Cardiac muscle cell (in vitro differentiated cells and primary cell): ENCODE results near the gene KPNB1. TPM values are rescaled to one million over a fixed set of nuclear protein-coding genes. Genes with fewer than 3 reads are reported as not detected.

Source experiments
- DNase-seq, 2 donors: peaks; one replicate each; pipeline versions ENCODE4 v3.0.0 to v3.0.0-alpha.2; 2010 to 2017; ENCODE audit warnings: low read depth in 1 of 2, low spot score in 1 of 2
- H3K27ac ChIP-seq: fragments of 200-600 bp; sonication (generic); 2 replicates; pipeline ENCODE4 v1.5.1; 2016
- H3K27me3 ChIP-seq: fragments of 200-600 bp; sonication (generic); 2 replicates; pipeline ENCODE4 v1.6.0; 2016; ENCODE audit warnings: control low read depth
- H3K36me3 ChIP-seq: fragments of 200-600 bp; sonication (generic); 2 replicates; pipeline ENCODE4 v1.5.1; 2016; ENCODE audit warnings: control low read depth
- H3K4me1 ChIP-seq: fragments of 200-600 bp; sonication (generic); 2 replicates; pipeline ENCODE4 v1.8.1; 2017; ENCODE audit warnings: low read depth, mild to moderate bottlenecking, mixed run types
- H3K4me3 ChIP-seq: fragments of 200-600 bp; sonication (generic); 2 replicates; pipeline ENCODE4 v1.5.1; 2016; ENCODE audit warnings: mild to moderate bottlenecking
- H3K9me3 ChIP-seq: fragments of 200-600 bp; sonication (generic); 2 replicates; pipeline ENCODE4 v1.5.1; 2017; ENCODE audit warnings: low read depth, mild to moderate bottlenecking, control low read depth
- polyA plus RNA-seq: library from polyadenylated mRNA; unstranded; fragments of >200 nt; fragmentation: Nextera tagmentation; extraction: Ambion mirVana; gene quantifications from 2 replicates; pipeline ENCODE4 v1.2.1, GENCODE V29; 2016
- total RNA-seq: library from RNA; depleted of rRNA; stranded (reverse); fragments of >200 nt; gene quantifications from 2 replicates; pipeline ENCODE4 v1.2.3, GENCODE V29; 2016
- TF ChIP-seq, protein P1 (sequence below): IDR thresholded peaks from 2 replicates; pipeline ENCODE4 v1.5.1; 2012; ENCODE audit warnings: low read depth, mild to moderate bottlenecking, low read length

Gene KPNB1
- total and polyA plus RNA-seq, 2 experiments from 2014 or later, result 125 to 218 TPM

DNA sequence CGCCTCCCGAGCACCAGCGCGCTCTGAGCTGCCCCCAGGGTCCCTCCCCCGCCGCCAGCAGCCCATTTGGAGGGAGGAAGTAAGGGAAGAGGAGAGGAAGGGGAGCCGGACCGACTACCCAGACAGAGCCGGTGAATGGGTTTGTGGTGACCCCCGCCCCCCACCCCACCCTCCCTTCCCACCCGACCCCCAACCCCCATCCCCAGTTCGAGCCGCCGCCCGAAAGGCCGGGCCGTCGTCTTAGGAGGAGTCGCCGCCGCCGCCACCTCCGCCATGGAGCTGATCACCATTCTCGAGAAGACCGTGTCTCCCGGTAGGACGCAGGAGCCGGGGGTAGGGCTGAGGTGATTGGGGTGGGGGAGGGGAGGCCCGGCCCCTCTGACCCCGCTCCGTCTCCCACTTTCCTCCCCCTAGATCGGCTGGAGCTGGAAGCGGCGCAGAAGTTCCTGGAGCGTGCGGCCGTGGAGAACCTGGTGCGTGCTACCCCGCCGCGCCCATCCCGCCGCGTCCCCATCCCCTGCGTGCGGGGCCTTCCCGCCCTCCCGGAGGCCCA, 329 bp downstream of the KPNB1 start:
- Histone ChIP-seq H3K9me3 (no peaks in the 10 kb centered on the region), H3K36me3 (peaks cover 32% of the 10 kb centered on the region), H3K27ac (peak overlapping the region; percentile 74), H3K4me1 (peaks cover 9% of the 10 kb centered on the region), H3K4me3 (peak overlapping the region; percentile 65), H3K27me3 (no peaks in the 10 kb centered on the region)
- no peak for DNase-seq
- TF ChIP-seq, protein P1, sequence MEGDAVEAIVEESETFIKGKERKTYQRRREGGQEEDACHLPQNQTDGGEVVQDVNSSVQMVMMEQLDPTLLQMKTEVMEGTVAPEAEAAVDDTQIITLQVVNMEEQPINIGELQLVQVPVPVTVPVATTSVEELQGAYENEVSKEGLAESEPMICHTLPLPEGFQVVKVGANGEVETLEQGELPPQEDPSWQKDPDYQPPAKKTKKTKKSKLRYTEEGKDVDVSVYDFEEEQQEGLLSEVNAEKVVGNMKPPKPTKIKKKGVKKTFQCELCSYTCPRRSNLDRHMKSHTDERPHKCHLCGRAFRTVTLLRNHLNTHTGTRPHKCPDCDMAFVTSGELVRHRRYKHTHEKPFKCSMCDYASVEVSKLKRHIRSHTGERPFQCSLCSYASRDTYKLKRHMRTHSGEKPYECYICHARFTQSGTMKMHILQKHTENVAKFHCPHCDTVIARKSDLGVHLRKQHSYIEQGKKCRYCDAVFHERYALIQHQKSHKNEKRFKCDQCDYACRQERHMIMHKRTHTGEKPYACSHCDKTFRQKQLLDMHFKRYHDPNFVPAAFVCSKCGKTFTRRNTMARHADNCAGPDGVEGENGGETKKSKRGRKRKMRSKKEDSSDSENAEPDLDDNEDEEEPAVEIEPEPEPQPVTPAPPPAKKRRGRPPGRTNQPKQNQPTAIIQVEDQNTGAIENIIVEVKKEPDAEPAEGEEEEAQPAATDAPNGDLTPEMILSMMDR, result no peak

DNA sequence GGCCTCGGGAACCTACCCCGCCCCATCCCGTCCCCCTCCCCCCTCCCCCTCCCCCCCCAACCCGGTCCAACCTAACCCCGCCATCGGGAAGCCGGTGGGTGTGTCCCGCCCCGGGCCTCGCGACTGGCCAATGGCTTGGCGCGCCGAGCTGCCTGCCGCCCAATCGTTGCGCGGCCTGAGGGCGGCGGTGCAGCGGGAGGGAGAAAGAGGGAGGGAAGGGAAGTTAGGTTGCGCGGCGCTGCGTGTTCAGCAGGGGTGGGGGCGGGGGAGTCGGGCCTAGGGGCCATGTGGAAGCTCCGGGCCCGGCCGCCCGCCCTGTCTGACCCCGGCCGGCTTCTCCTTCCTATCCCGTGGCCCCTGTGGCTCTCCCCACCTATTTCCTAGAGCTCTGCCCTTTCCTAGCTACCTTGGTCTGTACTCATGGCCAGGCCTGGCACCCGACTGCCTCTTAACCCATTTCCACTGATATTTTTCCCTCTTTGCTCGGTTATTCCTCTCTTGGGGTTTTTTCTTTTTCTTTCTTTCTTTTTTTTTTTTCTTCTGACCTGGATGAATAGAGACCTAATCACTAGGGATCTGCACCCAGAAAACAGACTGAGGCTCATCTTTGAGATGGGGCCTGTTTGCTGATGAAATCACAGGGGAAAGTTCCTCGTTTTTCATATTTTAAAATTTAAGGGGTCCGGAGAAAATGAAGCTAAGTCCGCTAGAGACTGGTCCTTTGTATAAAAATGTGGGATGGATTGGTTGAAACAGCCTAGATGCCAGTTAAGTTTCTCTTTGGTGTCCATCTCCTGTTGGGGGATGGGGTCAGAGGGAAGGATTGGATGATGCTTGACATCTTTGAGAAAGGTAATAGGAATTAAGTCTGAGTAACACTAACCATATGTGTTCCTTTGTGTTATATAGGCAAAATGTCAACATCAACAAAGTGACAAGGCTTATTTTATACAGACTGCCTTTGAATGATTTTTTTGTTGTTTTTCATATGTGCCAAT, 1.1 kb downstream of the KPNB1 start:
- H3K27me3 ChIP-seq, result no peaks in the 10 kb centered on the region
- TF ChIP-seq, protein P1, result no peak
- H3K9me3 ChIP-seq, result no peaks in the 10 kb centered on the region
- peaks cover 9% of the 10 kb centered on the region for H3K4me1 ChIP-seq
- H3K27ac ChIP-seq, result no peak overlapping the region
- peak overlapping the region; percentile 65 for H3K4me3 ChIP-seq
- peaks cover 40% of the 10 kb centered on the region for H3K36me3 ChIP-seq
- DNase-seq, result peak; percentile 96 to 99

DNA sequence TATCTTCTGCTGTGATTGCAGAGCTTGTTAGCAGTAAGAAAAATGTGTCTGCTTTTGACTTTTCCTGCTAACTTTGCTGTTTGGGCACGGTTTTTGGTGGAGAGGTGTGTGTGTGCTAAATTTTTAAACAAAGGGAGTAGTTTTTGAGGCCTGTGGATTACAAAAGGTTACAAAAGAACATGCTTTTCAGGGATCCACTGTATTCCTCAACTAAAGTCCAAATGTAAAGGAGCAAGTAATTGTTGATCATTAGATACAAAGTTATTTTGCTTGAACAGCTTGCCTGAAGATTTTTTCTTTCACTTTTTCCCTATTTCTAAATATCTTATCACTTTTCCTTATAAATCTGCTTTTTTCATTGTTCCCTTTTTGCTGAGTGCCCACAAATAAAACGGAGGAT, 2.0 kb downstream of the KPNB1 start:
- no peaks in the 10 kb centered on the region for H3K27me3 ChIP-seq
- no peaks in the 10 kb centered on the region for H3K9me3 ChIP-seq
- TF ChIP-seq, protein P1, result no peak
- peak overlapping the region; percentile 65 for H3K4me3 ChIP-seq
- peaks cover 49% of the 10 kb centered on the region for H3K36me3 ChIP-seq
- peaks cover 9% of the 10 kb centered on the region for H3K4me1 ChIP-seq
- no peak overlapping the region for H3K27ac ChIP-seq
- DNase-seq, result no peak

DNA sequence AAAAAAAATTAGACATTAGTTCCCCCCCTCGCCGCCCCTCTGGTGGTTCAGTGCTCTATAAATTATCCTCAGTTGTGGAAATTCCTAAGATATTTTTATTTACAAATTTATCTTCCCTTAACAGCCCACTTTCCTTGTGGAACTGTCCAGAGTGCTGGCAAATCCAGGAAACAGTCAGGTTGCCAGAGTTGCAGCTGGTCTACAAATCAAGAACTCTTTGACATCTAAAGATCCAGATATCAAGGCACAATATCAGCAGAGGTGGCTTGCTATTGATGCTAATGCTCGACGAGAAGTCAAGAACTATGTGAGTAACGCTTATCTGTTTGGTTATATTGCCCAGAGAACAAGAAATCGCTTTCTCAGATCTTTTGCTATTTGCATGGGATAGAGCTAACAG, 2.9 kb downstream of the KPNB1 start:
- H3K4me3 ChIP-seq, result no peak overlapping the region
- H3K27ac ChIP-seq, result no peak overlapping the region
- H3K36me3 ChIP-seq, result peaks cover 58% of the 10 kb centered on the region
- peak in 1 of 2 donors; percentile 27 for DNase-seq
- no peaks in the 10 kb centered on the region for H3K9me3 ChIP-seq
- TF ChIP-seq, protein P1, result no peak
- H3K27me3 ChIP-seq, result no peaks in the 10 kb centered on the region
- H3K4me1 ChIP-seq, result peaks cover 9% of the 10 kb centered on the region

DNA sequence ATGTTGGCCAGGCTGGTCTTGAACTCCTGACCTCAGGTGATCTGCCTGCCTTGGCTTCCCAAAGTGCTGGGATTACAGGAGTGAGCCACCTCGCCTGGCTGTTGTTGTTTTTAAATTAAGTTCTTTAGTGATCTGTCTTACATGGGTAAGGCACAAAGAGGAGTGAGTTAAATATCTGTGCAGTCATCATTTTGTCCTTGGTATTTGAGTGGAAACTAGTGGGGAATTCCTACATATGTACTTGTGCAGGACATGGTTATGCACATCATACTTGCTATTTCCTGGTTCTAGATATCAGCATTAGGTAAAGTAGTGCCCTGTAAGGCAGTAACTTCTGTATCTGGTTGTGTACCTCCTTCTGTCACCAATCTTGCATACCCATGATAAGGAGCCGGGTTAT, 3.7 kb downstream of the KPNB1 start:
- Histone ChIP-seq H3K4me3 (no peak overlapping the region), H3K27ac (no peak overlapping the region), H3K9me3 (no peaks in the 10 kb centered on the region), H3K27me3 (no peaks in the 10 kb centered on the region), H3K4me1 (peaks cover 9% of the 10 kb centered on the region), H3K36me3 (peaks cover 66% of the 10 kb centered on the region)
- TF ChIP-seq, protein P1, result no peak
- DNase-seq, result no peak
